Activated T-helper 1 cell treated with anti-CD3 and anti-CD28 coated beads, Interleukin-12 subunit alpha, Interleukin-12 subunit beta, Interleukin-2, Interleukin-4 antibody, amounts not matched to agents 30 ng/mL and 10 ng/mL and 1 ng/mL, durations not matched to agents 14 hours and 24 hours and 36 hours (primary cell): Measurements from ENCODE around the gene RPL18A. TPM values are rescaled to one million over a fixed set of nuclear protein-coding genes. Genes with fewer than 3 reads are reported as not detected.

Experiments
- total RNA-seq: library from RNA; stranded (reverse); gene quantifications from 2 replicates; pipeline ENCODE4 v1.2.3, GENCODE V29; 2022

RPL18A gene
- total RNA-seq, 1 donor from 2014 or later = 2,556 TPM

Other genes starting within 250 kb of the RPL18A start
- gene UNC13A, start 171.6 kb upstream of the RPL18A start, total RNA-seq = 0.02 TPM in 1 of 2 replicates, not detected in the other
- 81.7 and 83.7 TPM in 2 replicates for gene MAP1S, start 140.4 kb upstream of the RPL18A start, total RNA-seq
- gene FCHO1, start 108.4 kb upstream of the RPL18A start, total RNA-seq = 88.6 and 93.6 TPM in 2 replicates
- gene B3GNT3, start 64.8 kb upstream of the RPL18A start, total RNA-seq = not detected in 2 replicates
- gene INSL3, start 38.4 kb upstream of the RPL18A start, total RNA-seq = 8.7 and 9.3 TPM in 2 replicates
- gene JAK3, start 11.9 kb upstream of the RPL18A start, total RNA-seq = 222 and 227 TPM in 2 replicates
- 1.1 TPM in 2 replicates for gene SLC5A5, start 12.0 kb downstream of the RPL18A start, total RNA-seq
- gene CCDC124, start 73.1 kb downstream of the RPL18A start, total RNA-seq = 122 and 128 TPM in 2 replicates
- gene KCNN1, start 107.2 kb downstream of the RPL18A start, total RNA-seq = not detected in 2 replicates
- gene ARRDC2, start 148.3 kb downstream of the RPL18A start, total RNA-seq = 45.0 and 46.1 TPM in 2 replicates
- gene IL12RB1, start 227.0 kb downstream of the RPL18A start, total RNA-seq = 44.5 and 47.5 TPM in 2 replicates
- 16.5 and 17.6 TPM in 2 replicates for gene MAST3, start 237.9 kb downstream of the RPL18A start, total RNA-seq